Liver (tissue), 9 donors: ENCODE results near the gene SDR9C7. TPM values are rescaled to one million over a fixed set of nuclear protein-coding genes. Genes with fewer than 3 reads are reported as not detected.
"Not testable (repeated sequence)": the region's sequence is repeated elsewhere in the genome, so short reads cannot be mapped to it uniquely, and the experiment has no call there.

Experiments
- DNase-seq: peaks from one replicate; pipeline ENCODE4 v3.0.0-alpha.2; 2017; ENCODE audit warnings: low spot score
- H3K27ac ChIP-seq, 2 donors: one replicate each; pipeline ENCODE4 v1.7.0; 2013; ENCODE audit warnings: inconsistent platforms in 2 of 2, low read length in 2 of 2, control low read depth in 1 of 2, low read depth in 1 of 2, mild to moderate bottlenecking in 1 of 2
- H3K27me3 ChIP-seq, 4 donors: one replicate each; pipeline versions ENCODE4 v1.6.1 to v1.7.0; 2013; ENCODE audit warnings: low read length in 3 of 4, inconsistent platforms in 1 of 4, mild to moderate bottlenecking in 1 of 4, moderate library complexity in 1 of 4; ENCODE audit not compliant: control insufficient read depth in 4 of 4, insufficient read depth in 4 of 4
- H3K36me3 ChIP-seq, 4 donors: one replicate each; pipeline versions ENCODE4 v1.6.1 to v1.7.0; 2013; ENCODE audit warnings: low read length in 3 of 4, mild to moderate bottlenecking in 3 of 4, low read depth in 1 of 4, moderate library complexity in 1 of 4; ENCODE audit not compliant: control insufficient read depth in 4 of 4, insufficient read depth in 3 of 4
- H3K4me1 ChIP-seq, 4 donors: one replicate each; pipeline versions ENCODE4 v1.6.1 to v1.7.0; 2013; ENCODE audit warnings: low read length in 3 of 4, mild to moderate bottlenecking in 3 of 4, moderate library complexity in 1 of 4; ENCODE audit not compliant: control insufficient read depth in 4 of 4, insufficient read depth in 4 of 4
- H3K4me3 ChIP-seq, 3 donors: one replicate each; pipeline versions ENCODE4 v1.6.1 to v1.7.0; 2013; ENCODE audit warnings: low read length in 3 of 3, control low read depth in 1 of 3, low read depth in 1 of 3, mild to moderate bottlenecking in 1 of 3
- H3K9ac ChIP-seq, 2 donors: one replicate each; pipeline ENCODE4 v1.7.0; 2013; ENCODE audit warnings: low read length in 2 of 2, mild to moderate bottlenecking in 2 of 2, moderate library complexity in 2 of 2, control low read depth in 1 of 2, low read depth in 1 of 2
- H3K9me3 ChIP-seq, 4 donors: one replicate each; pipeline versions ENCODE4 v1.6.1 to v1.7.0; 2013; ENCODE audit warnings: low read length in 3 of 4; ENCODE audit not compliant: control insufficient read depth in 4 of 4
- ATF3 ChIP-seq: IDR thresholded peaks from 2 replicates; pipeline ENCODE4 v1.6.1; 2016; ENCODE audit warnings: antibody characterized with exemption
- CTCF ChIP-seq: fragments of 150-350 bp; IDR thresholded peaks from 2 replicates; pipeline ENCODE4 v1.5.1; 2017; ENCODE audit warnings: improper control_type of control experiment, low read depth, low read length; ENCODE audit not compliant: missing input control
- EGR1 ChIP-seq, 2 donors: IDR thresholded peaks; 2 replicates each; pipeline ENCODE4 v1.6.1; 2016 to 2018; ENCODE audit warnings: antibody characterized with exemption in 2 of 2, low read depth in 2 of 2
- FOXA1 ChIP-seq: IDR thresholded peaks from 2 replicates; pipeline ENCODE4 v1.6.1; 2016; ENCODE audit warnings: antibody characterized with exemption
- FOXA2 ChIP-seq: IDR thresholded peaks from 2 replicates; pipeline ENCODE4 v1.6.1; 2016; ENCODE audit warnings: antibody characterized with exemption
- GABPA ChIP-seq, 2 donors: IDR thresholded peaks in 1 of 2; conservative IDR thresholded peaks in 1 of 2; 2 replicates each; pipeline ENCODE4 v1.6.1; 2016; ENCODE audit warnings: antibody characterized with exemption in 2 of 2, mild to moderate bottlenecking in 1 of 2, moderate library complexity in 1 of 2
- HNF4A ChIP-seq, 2 donors: conservative IDR thresholded peaks; 2 replicates each; pipeline ENCODE4 v1.6.1; 2016; ENCODE audit warnings: antibody characterized with exemption in 2 of 2, mild to moderate bottlenecking in 2 of 2
- HNF4G ChIP-seq: IDR thresholded peaks from 2 replicates; pipeline ENCODE4 v1.6.1; 2016; ENCODE audit warnings: antibody characterized with exemption
- JUND ChIP-seq, 2 donors: IDR thresholded peaks; 2 replicates each; pipeline ENCODE4 v1.6.1; 2016; ENCODE audit warnings: antibody characterized with exemption in 2 of 2
- NR2F2 ChIP-seq: IDR thresholded peaks from 2 replicates; pipeline ENCODE4 v1.6.1; 2016; ENCODE audit warnings: antibody characterized with exemption
- RAD21 ChIP-seq, 2 donors: IDR thresholded peaks; 2 replicates each; pipeline ENCODE4 v1.6.1; 2016; ENCODE audit warnings: antibody characterized with exemption in 2 of 2, mild to moderate bottlenecking in 2 of 2
- REST ChIP-seq: IDR thresholded peaks from 2 replicates; pipeline ENCODE4 v1.6.1; 2016; ENCODE audit warnings: antibody characterized with exemption, mild to moderate bottlenecking
- RXRA ChIP-seq, 2 donors: IDR thresholded peaks; 2 replicates each; pipeline ENCODE4 v1.6.1; 2017 to 2018; ENCODE audit warnings: antibody characterized with exemption in 2 of 2, mild to moderate bottlenecking in 1 of 2
- SP1 ChIP-seq: IDR thresholded peaks from 2 replicates; pipeline ENCODE4 v1.6.1; 2018; ENCODE audit warnings: antibody characterized with exemption, mild to moderate bottlenecking
- TAF1 ChIP-seq: conservative IDR thresholded peaks from 2 replicates; pipeline ENCODE4 v1.6.1; 2016; ENCODE audit warnings: antibody characterized with exemption, mild to moderate bottlenecking
- YY1 ChIP-seq: IDR thresholded peaks from 2 replicates; pipeline ENCODE4 v1.6.1; 2016; ENCODE audit warnings: antibody characterized with exemption, mild to moderate bottlenecking
- ZBTB33 ChIP-seq: IDR thresholded peaks from 2 replicates; pipeline ENCODE4 v1.6.1; 2016; ENCODE audit warnings: antibody characterized with exemption
- WGBS: extraction: QIAGEN DNeasy Blood & Tissue Kit; methylation state at CpG from one replicate; pipeline ENCODE4 v1.1.7; 2013; 5-methylcytosine and 5-hydroxymethylcytosine counted together
- polyA plus RNA-seq, 2 donors: library from polyadenylated mRNA; stranded (reverse) in 1 of 2; unstranded in 1 of 2; fragments of 200-250 nt in 1 of 2; fragments of >200 nt in 1 of 2; fragmentation: Nextera tagmentation in 1 of 2; extraction: Ambion mirVana in 1 of 2; gene quantifications; one replicate each; pipeline versions ENCODE4 v1.2.1 to v1.2.3, GENCODE V29; 2013 to 2015
- total RNA-seq, 2 donors: library from RNA; depleted of rRNA; stranded (reverse); fragments of >200 nt; gene quantifications; one replicate each; pipeline ENCODE4 v1.2.3, GENCODE V29; 2014
- donor health status: healthy.
- donor health status: healthy.
- donor health status: healthy.
- donor health status: healthy.
- donor health status: healthy.

SDR9C7 gene
- total and polyA plus RNA-seq, 4 donors: not detected

GRCh38 chr12:56885316-56885715, 48.9 kb downstream of the SDR9C7 start:
- H3K27me3 ChIP-seq: no peaks in the 10 kb centered on the region
- no peaks in the 10 kb centered on the region for H3K36me3 ChIP-seq
- no peak overlapping the region for H3K27ac ChIP-seq
- WGBS: 92% methylated on average over 1 of the region's 1 CpG
- H3K4me3 ChIP-seq: no peak overlapping the region
- DNase-seq: no peak
- peaks cover 0 to 9% (median 0%) of the 10 kb centered on the region in 4 donors for H3K4me1 ChIP-seq
- TF ChIP-seq TAF1 (no peak), HNF4G (no peak), JUND (IDR thresholded peaks at IDR 0.05) (no peak), NR2F2 (no peak), FOXA1 (no peak), SP1 (no peak), YY1 (no peak), EGR1 (IDR thresholded peaks at IDR 0.05; ENCODE audit: low read depth in 2 of 2) (no peak), GABPA (IDR thresholded peaks at IDR 0.05 in 1 of 2, conservative IDR thresholded peaks at IDR 0.05 in 1 of 2) (no peak), REST (no peak), FOXA2 (no peak), ATF3 (no peak), CTCF (no peak), RXRA (IDR thresholded peaks at IDR 0.05) (no peak), HNF4A (conservative IDR thresholded peaks at IDR 0.05) (no peak), RAD21 (IDR thresholded peaks at IDR 0.05) (no peak), ZBTB33 (no peak)
- H3K9ac ChIP-seq: no peak overlapping the region
- H3K9me3 ChIP-seq: peaks cover 0 to 3% (median 1%) of the 10 kb centered on the region in 4 donors

- no peak overlapping the region for H3K4me3 ChIP-seq
- WGBS: 77% methylated on average over 1 of the region's 1 CpG
- peaks cover 0 to 3% (median 1%) of the 10 kb centered on the region in 4 donors for H3K9me3 ChIP-seq
- H3K27ac ChIP-seq: no peak overlapping the region
- H3K4me1 ChIP-seq: peaks cover 0 to 11% (median under 1%) of the 10 kb centered on the region in 4 donors
- no peak overlapping the region for H3K9ac ChIP-seq
- TF ChIP-seq SP1 (no peak), FOXA1 (no peak)
- H3K36me3 ChIP-seq: no peaks in the 10 kb centered on the region
- no peak for DNase-seq
- H3K27me3 ChIP-seq: no peaks in the 10 kb centered on the region
These were observed 49.8 kb downstream of the SDR9C7 start for GRCh38 chr12:56884421-56884820.

GRCh38 chr12:56882407-56882806, 51.8 kb downstream of the SDR9C7 start:
- H3K27me3 ChIP-seq, H3K9ac ChIP-seq, DNase-seq, H3K9me3 ChIP-seq, H3K4me3 ChIP-seq, H3K27ac ChIP-seq, H3K36me3 ChIP-seq: not testable (repeated sequence)
- peaks cover 6 to 18% (median 9%) of the 10 kb centered on the region in 4 donors for H3K4me1 ChIP-seq
- WGBS: 92% methylated on average over 3 of the region's 3 CpGs
